DND-41 (cell line): ENCODE results near the gene ANKFN1.

Experiments used
- EZH2 ChIP-seq: IDR thresholded peaks from 3 replicates; pipeline ENCODE4 v1.6.1; 2012; ENCODE audit warnings: borderline replicate concordance, low read depth, mild to moderate bottlenecking, moderate library complexity, low read length, inconsistent platforms; ENCODE audit not compliant: severe bottlenecking
- TF ChIP-seq, protein P1 (sequence below): IDR thresholded peaks from 2 replicates; pipeline ENCODE4 v1.5.1; 2012; ENCODE audit warnings: borderline replicate concordance, low read length, moderate library complexity, mild to moderate bottlenecking; ENCODE audit not compliant: poor library complexity, severe bottlenecking; ENCODE audit errors: extremely low read depth

DNA sequence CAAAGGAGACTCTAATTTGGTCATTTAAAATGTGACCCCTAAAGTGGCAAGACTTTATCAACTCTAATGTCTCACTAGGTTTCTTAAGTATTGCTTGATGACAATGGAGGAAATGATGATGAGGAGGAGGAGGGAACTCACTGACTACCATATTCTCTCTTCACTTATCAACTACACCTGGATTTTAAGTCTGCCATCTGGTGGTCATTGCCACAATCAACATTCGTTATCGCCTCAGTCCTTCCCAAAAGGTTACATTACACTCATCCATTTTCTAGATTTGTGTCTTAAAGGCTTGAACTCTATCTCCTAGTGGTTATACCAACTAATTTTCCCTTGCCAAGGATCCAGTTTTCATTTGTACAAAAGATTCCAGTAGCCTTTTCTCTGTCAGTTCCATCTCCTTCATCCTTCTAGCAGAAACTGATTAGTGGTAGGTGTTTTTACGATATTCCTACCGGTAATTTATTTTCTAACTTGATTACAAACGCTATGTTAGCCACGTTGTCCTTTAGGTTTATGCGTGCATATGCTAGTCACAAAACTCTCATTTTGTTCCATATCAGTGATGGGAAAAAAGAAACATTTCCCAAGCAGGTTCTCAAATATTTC, 325.7 kb downstream of the ANKFN1 start:
- TF ChIP-seq, protein P1, sequence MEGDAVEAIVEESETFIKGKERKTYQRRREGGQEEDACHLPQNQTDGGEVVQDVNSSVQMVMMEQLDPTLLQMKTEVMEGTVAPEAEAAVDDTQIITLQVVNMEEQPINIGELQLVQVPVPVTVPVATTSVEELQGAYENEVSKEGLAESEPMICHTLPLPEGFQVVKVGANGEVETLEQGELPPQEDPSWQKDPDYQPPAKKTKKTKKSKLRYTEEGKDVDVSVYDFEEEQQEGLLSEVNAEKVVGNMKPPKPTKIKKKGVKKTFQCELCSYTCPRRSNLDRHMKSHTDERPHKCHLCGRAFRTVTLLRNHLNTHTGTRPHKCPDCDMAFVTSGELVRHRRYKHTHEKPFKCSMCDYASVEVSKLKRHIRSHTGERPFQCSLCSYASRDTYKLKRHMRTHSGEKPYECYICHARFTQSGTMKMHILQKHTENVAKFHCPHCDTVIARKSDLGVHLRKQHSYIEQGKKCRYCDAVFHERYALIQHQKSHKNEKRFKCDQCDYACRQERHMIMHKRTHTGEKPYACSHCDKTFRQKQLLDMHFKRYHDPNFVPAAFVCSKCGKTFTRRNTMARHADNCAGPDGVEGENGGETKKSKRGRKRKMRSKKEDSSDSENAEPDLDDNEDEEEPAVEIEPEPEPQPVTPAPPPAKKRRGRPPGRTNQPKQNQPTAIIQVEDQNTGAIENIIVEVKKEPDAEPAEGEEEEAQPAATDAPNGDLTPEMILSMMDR: peak; percentile 73
- no peak for TF ChIP-seq EZH2
